T-helper 17 cell (primary cell): ENCODE data around the gene MBD2. TPM values are rescaled to one million over a fixed set of nuclear protein-coding genes. Genes with fewer than 3 reads are reported as not detected.
"Not testable (repeated sequence)": the region's sequence is repeated elsewhere in the genome, so short reads cannot be mapped to it uniquely, and the experiment has no call there.

Source experiments
- ATAC-seq: fragments of 150-1000 bp; cut with Tn5 transposase; 2 replicates; pipeline ENCODE4 v1.10.0; 2021; ENCODE audit warnings: mild to moderate bottlenecking, moderate library complexity
- DNase-seq, 3 donors: peaks; one replicate each; pipeline versions ENCODE4 v3.0.0 to v3.0.0-alpha.2; 2020 to 2021
- H3K9me3 ChIP-seq: one replicate; pipeline ENCODE4 v1.7.0; 2013; ENCODE audit warnings: low read length, mild to moderate bottlenecking; ENCODE audit not compliant: control insufficient read depth, poor library complexity, severe bottlenecking
- H3K27ac Mint-ChIP-seq: one replicate; pipeline ENCODE4 v1.8.0; 2022; ENCODE audit warnings: mild to moderate bottlenecking, moderate library complexity, mixed read lengths
- H3K27me3 Mint-ChIP-seq: one replicate; pipeline ENCODE4 v1.8.0; 2022; ENCODE audit warnings: mixed read lengths
- H3K36me3 Mint-ChIP-seq: one replicate; pipeline ENCODE4 v1.8.0; 2022; ENCODE audit warnings: low read depth, mixed read lengths
- H3K4me1 Mint-ChIP-seq: one replicate; pipeline ENCODE4 v1.8.0; 2022; ENCODE audit warnings: mild to moderate bottlenecking, mixed read lengths
- H3K4me3 Mint-ChIP-seq: one replicate; pipeline ENCODE4 v1.8.0; 2022; ENCODE audit warnings: mild to moderate bottlenecking, moderate library complexity, mixed read lengths
- total RNA-seq, 4 donors: library from RNA in 2 of 4; stranded (reverse) in 2 of 4; gene quantifications; one replicate each; pipeline ENCODE4 v1.2.3 and lab custom pipeline; 2022 to 2026

Gene MBD2, protein sequence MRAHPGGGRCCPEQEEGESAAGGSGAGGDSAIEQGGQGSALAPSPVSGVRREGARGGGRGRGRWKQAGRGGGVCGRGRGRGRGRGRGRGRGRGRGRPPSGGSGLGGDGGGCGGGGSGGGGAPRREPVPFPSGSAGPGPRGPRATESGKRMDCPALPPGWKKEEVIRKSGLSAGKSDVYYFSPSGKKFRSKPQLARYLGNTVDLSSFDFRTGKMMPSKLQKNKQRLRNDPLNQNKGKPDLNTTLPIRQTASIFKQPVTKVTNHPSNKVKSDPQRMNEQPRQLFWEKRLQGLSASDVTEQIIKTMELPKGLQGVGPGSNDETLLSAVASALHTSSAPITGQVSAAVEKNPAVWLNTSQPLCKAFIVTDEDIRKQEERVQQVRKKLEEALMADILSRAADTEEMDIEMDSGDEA
- total RNA-seq (100 to 1,000 TPM; 108 TPM), total RNA-seq (lab: John Stamatoyannopoulos, UW) (105 to 168 reads per million in 2 donors)

DNA sequence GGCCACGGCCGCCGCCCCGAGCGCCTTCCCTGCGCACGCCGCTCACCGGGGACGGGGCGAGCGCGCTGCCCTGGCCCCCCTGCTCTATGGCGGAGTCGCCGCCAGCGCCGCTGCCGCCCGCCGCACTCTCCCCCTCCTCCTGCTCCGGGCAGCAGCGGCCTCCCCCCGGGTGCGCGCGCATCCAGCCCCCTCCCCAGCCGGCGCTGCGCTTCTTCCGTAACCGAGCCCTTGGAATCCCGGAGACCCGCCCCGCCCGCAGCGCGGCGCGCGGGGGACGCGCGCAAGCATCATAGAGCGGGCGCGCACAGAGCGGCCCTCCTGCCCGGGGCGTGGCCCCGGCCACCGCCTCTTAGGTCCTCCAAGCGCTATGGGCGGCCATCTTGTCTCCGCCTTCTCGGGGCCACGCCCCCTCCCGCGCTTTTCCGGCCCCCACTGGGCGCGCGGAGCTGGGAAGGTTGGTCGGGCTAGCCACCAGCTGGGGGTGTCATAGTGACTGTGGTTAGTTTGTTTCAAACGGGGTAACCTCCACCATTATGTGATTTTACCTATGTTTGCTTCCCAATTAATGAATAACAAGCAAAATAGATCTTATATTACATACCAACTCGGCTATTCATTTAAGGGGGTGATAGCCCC lies at the start of gene MBD2:
Gene MBD2 (minus strand): TSS at position 291 of the 636 bp plus-strand sequence. CDS start 110 bp downstream, at position 181.
- no peaks in the 10 kb centered on the region for H3K27me3 Mint-ChIP-seq
- no peaks in the 10 kb centered on the region for H3K9me3 ChIP-seq
- ATAC-seq (peak; percentile 87), DNase-seq (peak; percentile 91 to 93 (median 91))
- H3K4me1 Mint-ChIP-seq = peaks cover 35% of the 10 kb centered on the region
- peak within 1 kb of the TSS; percentile 97 for H3K27ac Mint-ChIP-seq
- H3K4me3 Mint-ChIP-seq = peak within 1 kb of the TSS; percentile 97
- H3K36me3 Mint-ChIP-seq = peaks cover 2% of the 10 kb centered on the region

DNA sequence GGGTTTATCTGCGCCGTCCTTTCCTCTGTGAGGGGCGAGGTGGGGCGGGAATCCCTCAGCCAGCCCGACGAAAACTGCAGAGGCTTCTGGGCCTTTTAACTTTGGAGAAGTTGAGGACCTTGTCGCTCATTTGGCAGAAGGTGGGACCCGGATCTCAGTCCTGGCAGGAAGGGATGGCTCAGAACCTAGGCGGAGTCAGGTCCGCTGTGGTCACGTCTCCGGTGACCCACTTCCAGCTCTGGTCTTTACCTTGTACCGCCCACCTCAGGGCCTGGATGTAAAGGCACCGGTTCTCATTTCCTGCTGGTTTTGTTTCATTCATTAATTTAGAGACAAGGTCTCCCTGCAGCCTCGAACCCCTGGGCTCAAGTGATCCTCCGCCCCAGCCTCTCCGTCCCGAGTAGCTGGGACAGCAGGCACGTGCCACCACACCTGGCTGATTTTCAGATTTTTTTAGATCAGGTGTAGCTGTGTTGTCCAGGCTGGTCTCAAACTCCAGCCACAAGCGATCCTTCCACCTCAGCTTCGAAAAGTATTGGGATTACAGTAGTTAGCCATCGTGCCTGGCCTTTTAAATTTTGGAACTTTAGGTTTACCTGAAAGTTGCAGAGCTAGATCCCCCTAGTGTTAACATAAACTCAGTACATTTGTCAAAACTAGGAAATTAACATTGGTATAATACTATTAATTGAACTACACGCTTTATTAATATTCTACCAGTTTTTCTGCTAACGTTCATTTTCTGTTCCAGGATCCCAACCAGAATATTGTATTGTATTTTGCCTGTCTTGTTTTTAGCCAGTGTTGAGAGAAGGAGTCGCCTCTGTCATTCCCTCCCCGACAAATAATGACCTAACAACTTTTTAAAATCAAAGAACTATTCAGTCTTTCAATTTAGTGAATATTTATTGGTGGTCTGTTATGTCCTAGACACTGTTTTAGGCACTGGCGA lies 45.7 kb upstream of the MBD2 start:
- ATAC-seq (peak; percentile 35), DNase-seq (peak; percentile 7 to 38 (median 30))
- Mint-ChIP-seq H3K36me3 (no peaks in the 10 kb centered on the region), H3K4me1 (peaks cover 16% of the 10 kb centered on the region), H3K27ac (peak overlapping the region; percentile 96), H3K4me3 (peak overlapping the region; percentile 94), H3K27me3 (no peaks in the 10 kb centered on the region)
- no peaks in the 10 kb centered on the region for H3K9me3 ChIP-seq

DNA sequence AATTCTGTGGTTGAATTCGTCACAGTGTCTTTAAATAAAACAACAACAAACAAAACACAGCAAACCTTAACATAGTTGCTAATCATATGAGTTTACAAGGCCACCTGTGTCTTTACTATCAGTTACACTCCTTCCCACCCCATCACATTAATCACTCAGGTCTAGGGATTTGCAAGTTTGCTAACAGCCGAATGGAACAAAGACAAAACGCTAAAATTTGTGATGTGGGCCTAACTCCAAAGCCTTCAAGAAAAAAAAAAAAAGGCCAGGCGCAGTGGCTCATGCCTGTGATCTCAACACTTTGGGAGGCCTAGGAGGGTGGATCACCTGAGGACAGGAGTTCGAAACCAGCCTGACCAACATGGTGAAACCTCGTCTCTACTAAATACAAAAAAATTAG lies 44.3 kb upstream of the MBD2 start:
- peak; percentile 2 for ATAC-seq
- no peaks in the 10 kb centered on the region for H3K9me3 ChIP-seq
- no peaks in the 10 kb centered on the region for H3K27me3 Mint-ChIP-seq
- H3K27ac Mint-ChIP-seq = peak overlapping the region; percentile 96
- H3K4me3 Mint-ChIP-seq = peak overlapping the region; percentile 94
- peaks cover 20% of the 10 kb centered on the region for H3K4me1 Mint-ChIP-seq
- DNase-seq = no peak
- H3K36me3 Mint-ChIP-seq = no peaks in the 10 kb centered on the region

- H3K27me3 Mint-ChIP-seq = no peaks in the 10 kb centered on the region
- no peak for DNase-seq
- no peak overlapping the region for H3K4me3 Mint-ChIP-seq
- ATAC-seq = no peak
- peaks cover 21% of the 10 kb centered on the region for H3K4me1 Mint-ChIP-seq
- no peak overlapping the region for H3K27ac Mint-ChIP-seq
- H3K9me3 ChIP-seq = no peaks in the 10 kb centered on the region
- H3K36me3 Mint-ChIP-seq = no peaks in the 10 kb centered on the region
Observed at GRCh38 chr18:54267701-54268100, 43.2 kb upstream of the MBD2 start.

GRCh38 chr18:54263904-54264336 lies 39.5 kb upstream of the MBD2 start:
- no peak for DNase-seq

GRCh38 chr18:54261894-54262293 lies 37.4 kb upstream of the MBD2 start:
- Mint-ChIP-seq H3K4me1 (peaks cover 5% of the 10 kb centered on the region), H3K27ac (peak overlapping the region; percentile 37), H3K36me3 (no peaks in the 10 kb centered on the region), H3K4me3 (no peak overlapping the region), H3K27me3 (no peaks in the 10 kb centered on the region)
- DNase-seq = no peak
- no peaks in the 10 kb centered on the region for H3K9me3 ChIP-seq
- ATAC-seq = peak; percentile 39

More at GRCh38 chr18:54263904-54264336, 39.5 kb upstream of the MBD2 start:
- Mint-ChIP-seq H3K27me3 (no peaks in the 10 kb centered on the region), H3K36me3 (no peaks in the 10 kb centered on the region), H3K27ac (no peak overlapping the region), H3K4me3 (peak overlapping the region; percentile 33), H3K4me1 (peaks cover 6% of the 10 kb centered on the region)
- peak; percentile 44 for ATAC-seq
- no peaks in the 10 kb centered on the region for H3K9me3 ChIP-seq

DNA sequence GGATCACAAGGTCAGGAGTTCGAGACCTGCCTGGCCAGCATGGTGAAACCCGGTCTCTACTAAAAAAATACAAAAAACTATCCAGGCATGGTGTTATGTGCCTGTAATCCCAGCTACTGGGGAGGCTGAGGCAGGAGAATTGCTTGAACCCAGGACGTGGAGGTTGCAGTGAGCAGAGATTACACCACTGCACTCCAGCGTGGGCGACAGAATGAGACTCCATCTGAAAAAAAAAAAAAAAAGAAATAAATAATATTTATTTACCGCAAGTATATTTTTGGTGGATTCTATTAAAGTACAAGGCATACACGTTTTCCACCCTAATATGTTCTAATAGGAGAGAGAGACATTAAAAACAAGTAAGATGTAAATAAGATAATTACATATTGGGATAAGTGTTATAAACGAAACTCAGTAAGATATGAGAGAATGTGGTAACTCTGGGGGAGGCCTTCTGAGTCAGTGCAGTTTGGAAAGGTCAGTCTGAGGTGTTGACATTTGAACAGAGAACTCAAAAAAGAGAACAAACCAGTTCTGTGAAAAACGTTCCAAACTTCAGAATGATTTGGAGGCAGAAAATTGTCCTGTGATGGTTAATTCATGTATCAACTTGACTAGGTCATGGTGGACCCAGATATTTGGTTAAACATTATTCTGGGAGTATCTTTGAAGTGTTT lies 36.1 kb upstream of the MBD2 start:
- no peaks in the 10 kb centered on the region for H3K27me3 Mint-ChIP-seq

DNA sequence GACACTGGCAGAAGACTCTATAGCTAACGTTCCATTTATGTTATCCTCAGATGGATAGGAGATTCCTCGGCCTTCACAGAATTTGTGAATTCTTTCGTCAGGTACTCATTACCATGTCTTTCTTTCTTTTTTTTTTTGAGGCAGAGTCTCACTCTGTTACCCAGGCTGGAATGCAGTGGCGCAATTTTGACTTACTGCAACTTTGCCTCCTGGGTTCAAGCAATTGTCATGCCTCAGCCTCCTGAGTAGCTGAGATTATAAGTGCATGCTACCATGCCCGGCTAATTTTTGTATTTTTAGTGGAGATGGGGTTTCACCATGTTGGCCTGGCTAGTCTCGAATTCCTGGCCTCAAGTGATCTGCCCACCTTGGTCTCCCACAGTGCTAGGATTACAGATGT lies 33.3 kb upstream of the MBD2 start:
- ATAC-seq, H3K36me3 Mint-ChIP-seq, H3K27ac Mint-ChIP-seq, H3K9me3 ChIP-seq, H3K4me1 Mint-ChIP-seq, DNase-seq, H3K27me3 Mint-ChIP-seq, H3K4me3 Mint-ChIP-seq: not testable (repeated sequence)

More for the DNA sequence above, 36.1 kb upstream of the MBD2 start:
- no peaks in the 10 kb centered on the region for H3K36me3 Mint-ChIP-seq
- no peaks in the 10 kb centered on the region for H3K9me3 ChIP-seq
- H3K4me3 Mint-ChIP-seq = no peak overlapping the region
- DNase-seq = no peak
- no peak overlapping the region for H3K27ac Mint-ChIP-seq
- H3K4me1 Mint-ChIP-seq = peaks cover 5% of the 10 kb centered on the region
- no peak for ATAC-seq

DNA sequence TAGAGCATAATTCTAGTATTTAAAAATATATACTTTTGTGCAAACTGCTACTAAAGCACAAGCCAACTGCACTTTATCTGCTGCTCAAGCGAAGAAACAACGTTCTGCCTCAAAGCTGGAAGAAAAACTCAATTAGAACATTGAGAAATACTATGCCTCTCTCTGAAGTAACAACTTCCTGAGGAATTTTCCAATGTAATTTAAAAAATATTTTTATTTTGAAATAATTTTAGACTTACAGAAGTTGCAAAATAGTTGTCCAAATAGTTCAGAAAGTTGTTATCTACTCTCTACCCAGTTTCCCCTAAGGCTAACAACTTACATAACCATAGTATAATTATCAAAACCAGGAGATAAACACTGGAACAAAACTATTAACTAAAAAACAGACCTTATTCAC lies 32.5 kb upstream of the MBD2 start:
- ATAC-seq (no peak), DNase-seq (no peak)
- no peaks in the 10 kb centered on the region for H3K9me3 ChIP-seq
- Mint-ChIP-seq H3K36me3 (no peaks in the 10 kb centered on the region), H3K4me3 (no peak overlapping the region), H3K4me1 (no peaks in the 10 kb centered on the region), H3K27ac (no peak overlapping the region), H3K27me3 (no peaks in the 10 kb centered on the region)

DNA sequence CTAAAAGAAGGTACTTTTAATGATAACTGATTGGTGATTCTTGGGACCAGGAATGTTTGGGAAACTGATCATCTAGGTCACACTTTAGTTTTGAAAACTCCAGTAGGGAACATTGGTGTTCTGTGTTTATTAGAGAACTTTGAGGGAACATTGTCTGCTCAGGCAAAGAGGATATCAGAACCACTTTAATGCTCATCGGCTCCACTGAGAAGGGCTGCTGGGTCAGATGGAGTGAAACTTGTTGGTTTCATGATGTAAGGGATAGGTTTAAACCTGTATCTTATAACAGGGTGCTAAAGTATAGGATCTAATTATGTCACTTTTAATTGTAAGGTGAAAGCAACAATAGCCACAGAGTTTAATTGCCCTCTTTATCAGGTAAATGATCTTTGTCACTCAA lies 30.7 kb upstream of the MBD2 start:
- H3K9me3 ChIP-seq = no peaks in the 10 kb centered on the region
- Mint-ChIP-seq H3K27me3 (no peaks in the 10 kb centered on the region), H3K4me3 (no peak overlapping the region), H3K27ac (no peak overlapping the region), H3K36me3 (no peaks in the 10 kb centered on the region), H3K4me1 (peaks cover 6% of the 10 kb centered on the region)
- DNase-seq (no peak), ATAC-seq (no peak)

GRCh38 chr18:54254265-54254758 lies 29.8 kb upstream of the MBD2 start:
- DNase-seq (no peak), ATAC-seq (no peak)
- no peaks in the 10 kb centered on the region for H3K9me3 ChIP-seq
- H3K4me1 Mint-ChIP-seq = peaks cover 6% of the 10 kb centered on the region
- no peaks in the 10 kb centered on the region for H3K36me3 Mint-ChIP-seq
- no peak overlapping the region for H3K27ac Mint-ChIP-seq
- H3K4me3 Mint-ChIP-seq = no peak overlapping the region
- H3K27me3 Mint-ChIP-seq = no peaks in the 10 kb centered on the region

GRCh38 chr18:54251606-54252390 lies 27.3 kb upstream of the MBD2 start:
- no peaks in the 10 kb centered on the region for H3K36me3 Mint-ChIP-seq
- no peak overlapping the region for H3K4me3 Mint-ChIP-seq

More at GRCh38 chr18:54251606-54252390, 27.3 kb upstream of the MBD2 start:
- Mint-ChIP-seq H3K4me1 (peaks cover 8% of the 10 kb centered on the region), H3K27me3 (no peaks in the 10 kb centered on the region), H3K27ac (peak overlapping the region; percentile 16)
- H3K9me3 ChIP-seq = no peaks in the 10 kb centered on the region
- DNase-seq (no peak), ATAC-seq (no peak)
